Measurements from ENCODE around the gene CLN5.
"Not testable (repeated sequence)": the region's sequence is repeated elsewhere in the genome, so short reads cannot be mapped to it uniquely, and the experiment has no call there.

The CLN5 gene

GRCh38 chr13:76994281-76994680 is 2.4 kb downstream of the CLN5 start:
- Histone ChIP-seq H3K36me3 (ENCODE audit: control insufficient read depth, insufficient read depth, low read length) (peaks cover 10% of the 10 kb centered on the region), H3K27ac (ENCODE audit: insufficient read depth, low read depth, low read length, poor library complexity, severe bottlenecking) (no peak overlapping the region), H3K27me3 (ENCODE audit: control insufficient read depth, insufficient read depth, low read length, poor library complexity, severe bottlenecking) (peaks cover 8% of the 10 kb centered on the region), H3K9me3 (ENCODE audit: control insufficient read depth, low read length) (no peaks in the 10 kb centered on the region), H3K4me1 (ENCODE audit: control insufficient read depth, insufficient read depth, low read length) (peaks cover 6% of the 10 kb centered on the region), H3K4me3 (ENCODE audit: insufficient read depth, low read depth, low read length) (no peak overlapping the region)
- WGBS, 2 experiments: 92 to 95% methylated on average over 2 of the region's 3 CpGs

DNA sequence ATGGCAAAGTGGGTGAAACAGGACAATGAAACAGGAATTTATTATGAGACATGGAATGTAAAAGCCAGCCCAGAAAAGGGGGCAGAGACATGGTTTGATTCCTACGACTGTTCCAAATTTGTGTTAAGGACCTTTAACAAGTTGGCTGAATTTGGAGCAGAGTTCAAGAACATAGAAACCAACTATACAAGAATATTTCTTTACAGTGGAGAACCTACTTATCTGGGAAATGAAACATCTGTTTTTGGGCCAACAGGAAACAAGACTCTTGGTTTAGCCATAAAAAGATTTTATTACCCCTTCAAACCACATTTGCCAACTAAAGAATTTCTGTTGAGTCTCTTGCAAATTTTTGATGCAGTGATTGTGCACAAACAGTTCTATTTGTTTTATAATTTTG is 8.6 kb downstream of the CLN5 start:
- Histone ChIP-seq H3K4me1 (ENCODE audit: control insufficient read depth, insufficient read depth, low read length) (no peaks in the 10 kb centered on the region), H3K9me3 (ENCODE audit: control insufficient read depth, low read length) (no peaks in the 10 kb centered on the region), H3K27me3 (ENCODE audit: control insufficient read depth, insufficient read depth, low read length, poor library complexity, severe bottlenecking) (no peaks in the 10 kb centered on the region), H3K36me3 (ENCODE audit: control insufficient read depth, insufficient read depth, low read length) (peaks cover 11% of the 10 kb centered on the region), H3K27ac (ENCODE audit: insufficient read depth, low read depth, low read length, poor library complexity, severe bottlenecking) (no peak overlapping the region), H3K4me3 (ENCODE audit: insufficient read depth, low read depth, low read length) (no peak overlapping the region)
- WGBS, 2 experiments: 87 to 100% methylated on average over 1 of the region's 1 CpG

DNA sequence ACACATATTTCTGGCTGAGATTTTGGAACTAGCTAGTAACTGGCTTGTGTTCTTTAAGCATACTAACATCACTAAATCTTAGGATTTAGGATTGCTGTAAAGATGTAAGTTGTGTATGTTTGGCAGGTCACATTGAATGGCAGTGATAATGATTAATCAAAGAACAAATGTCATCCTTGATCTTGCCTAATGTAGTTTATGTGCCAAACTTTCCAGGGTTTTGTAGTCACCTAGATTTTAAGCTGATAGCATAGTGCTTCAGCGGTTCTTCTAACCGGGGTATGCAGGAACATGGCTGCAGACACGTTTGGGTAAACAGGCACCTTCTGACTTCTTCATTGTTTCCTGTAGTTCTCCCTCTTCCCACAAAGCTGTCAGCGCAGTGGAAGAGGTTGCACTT is 9.7 kb downstream of the CLN5 start:
- Histone ChIP-seq H3K36me3 (ENCODE audit: control insufficient read depth, insufficient read depth, low read length) (peaks cover 9% of the 10 kb centered on the region), H3K27me3 (ENCODE audit: control insufficient read depth, insufficient read depth, low read length, poor library complexity, severe bottlenecking) (no peaks in the 10 kb centered on the region), H3K9me3 (ENCODE audit: control insufficient read depth, low read length) (no peaks in the 10 kb centered on the region), H3K4me3 (ENCODE audit: insufficient read depth, low read depth, low read length) (no peak overlapping the region), H3K27ac (ENCODE audit: insufficient read depth, low read depth, low read length, poor library complexity, severe bottlenecking) (no peak overlapping the region), H3K4me1 (ENCODE audit: control insufficient read depth, insufficient read depth, low read length) (no peaks in the 10 kb centered on the region)
- 89 to 93% methylated on average over 4 of the region's 4 CpGs for WGBS, 2 experiments

DNA sequence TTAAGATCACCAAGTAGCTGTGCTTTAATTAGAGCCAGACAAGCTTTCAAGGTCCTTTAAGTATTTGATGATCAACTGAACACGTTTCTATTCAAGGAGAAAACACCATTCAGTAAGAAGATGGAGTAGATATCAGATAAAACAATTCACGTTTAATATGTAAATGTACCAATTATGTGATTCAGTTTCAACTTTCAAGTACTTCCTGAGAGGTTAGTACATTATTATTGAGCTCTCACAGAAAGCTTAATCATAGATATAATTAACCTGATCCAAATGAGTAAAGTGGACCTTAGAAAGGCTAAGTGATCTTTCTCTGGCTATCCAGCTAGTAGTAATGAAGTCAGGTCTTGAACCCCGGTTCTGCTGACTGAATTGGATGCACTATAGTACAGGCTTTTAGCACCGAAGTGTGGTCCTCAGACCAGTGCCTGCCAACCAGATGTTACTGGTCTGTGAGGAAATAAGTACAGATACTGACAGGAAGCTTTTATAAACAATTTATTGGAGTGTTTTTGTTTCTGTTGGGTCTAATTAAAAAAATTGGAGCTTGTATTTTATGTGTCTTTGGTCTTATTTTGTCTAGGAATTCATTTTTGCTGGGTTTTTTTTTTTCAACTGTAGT is 10.2 kb downstream of the CLN5 start:
- 86 to 94% methylated on average over 3 to 4 of the region's 4 CpGs for WGBS, 2 experiments
- Histone ChIP-seq H3K27me3 (ENCODE audit: control insufficient read depth, insufficient read depth, low read length, poor library complexity, severe bottlenecking) (no peaks in the 10 kb centered on the region), H3K4me3 (ENCODE audit: insufficient read depth, low read depth, low read length) (no peak overlapping the region), H3K27ac (ENCODE audit: insufficient read depth, low read depth, low read length, poor library complexity, severe bottlenecking) (no peak overlapping the region), H3K4me1 (ENCODE audit: control insufficient read depth, insufficient read depth, low read length) (no peaks in the 10 kb centered on the region), H3K36me3 (ENCODE audit: control insufficient read depth, insufficient read depth, low read length) (peaks cover 4% of the 10 kb centered on the region), H3K9me3 (ENCODE audit: control insufficient read depth, low read length) (no peaks in the 10 kb centered on the region)

- Histone ChIP-seq H3K9me3 (ENCODE audit: control insufficient read depth, low read length) (no peaks in the 10 kb centered on the region), H3K27ac (ENCODE audit: insufficient read depth, low read depth, low read length, poor library complexity, severe bottlenecking) (no peak overlapping the region), H3K36me3 (ENCODE audit: control insufficient read depth, insufficient read depth, low read length) (peaks cover 4% of the 10 kb centered on the region), H3K4me1 (ENCODE audit: control insufficient read depth, insufficient read depth, low read length) (no peaks in the 10 kb centered on the region), H3K27me3 (ENCODE audit: control insufficient read depth, insufficient read depth, low read length, poor library complexity, severe bottlenecking) (no peaks in the 10 kb centered on the region), H3K4me3 (ENCODE audit: insufficient read depth, low read depth, low read length) (no peak overlapping the region)
- WGBS, 2 experiments: 79 to 80% methylated on average over 7 of the region's 7 CpGs
Measured at GRCh38 chr13:77002590-77003190, 10.8 kb downstream of the CLN5 start.

DNA sequence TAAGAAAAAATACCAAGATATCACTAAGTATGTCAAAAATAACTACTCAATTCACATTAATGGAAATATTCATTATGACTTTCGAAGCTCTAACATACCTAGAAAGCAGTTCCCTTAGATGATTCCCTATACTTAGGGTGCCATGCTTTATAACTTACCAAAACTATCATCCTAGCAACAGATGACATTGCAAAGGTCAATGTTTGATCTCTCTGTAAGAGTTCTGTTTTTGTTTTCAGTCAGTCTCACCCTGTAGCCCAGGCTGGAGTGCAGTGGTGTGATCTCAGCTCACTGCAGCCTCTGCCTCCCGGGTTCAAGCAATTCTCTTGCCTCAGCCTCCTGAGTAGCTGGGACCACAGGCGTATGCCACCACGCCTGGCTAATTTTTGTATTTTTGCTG is 16.5 kb downstream of the CLN5 start:
- peaks cover 19% of the 10 kb centered on the region for H3K36me3 ChIP-seq (ENCODE audit: control insufficient read depth, insufficient read depth, low read length)
- H3K27ac ChIP-seq (ENCODE audit: insufficient read depth, low read depth, low read length, poor library complexity, severe bottlenecking): not testable (repeated sequence)
- WGBS, 2 experiments: 86 to 96% methylated on average over 4 of the region's 4 CpGs

GRCh38 chr13:77009011-77009410 is 17.1 kb downstream of the CLN5 start:
- Histone ChIP-seq H3K27ac (ENCODE audit: insufficient read depth, low read depth, low read length, poor library complexity, severe bottlenecking) (no peak overlapping the region), H3K36me3 (ENCODE audit: control insufficient read depth, insufficient read depth, low read length) (peaks cover 25% of the 10 kb centered on the region), H3K4me1 (ENCODE audit: control insufficient read depth, insufficient read depth, low read length) (no peaks in the 10 kb centered on the region), H3K4me3 (ENCODE audit: insufficient read depth, low read depth, low read length) (no peak overlapping the region), H3K27me3 (ENCODE audit: control insufficient read depth, insufficient read depth, low read length, poor library complexity, severe bottlenecking) (no peaks in the 10 kb centered on the region), H3K9me3 (ENCODE audit: control insufficient read depth, low read length) (no peaks in the 10 kb centered on the region)
- WGBS, 2 experiments: 98 to 99% methylated on average over 2 of the region's 2 CpGs

More for the DNA sequence above, 16.5 kb downstream of the CLN5 start:
- H3K4me1 ChIP-seq (ENCODE audit: control insufficient read depth, insufficient read depth, low read length); H3K27me3 ChIP-seq (ENCODE audit: control insufficient read depth, insufficient read depth, low read length, poor library complexity, severe bottlenecking); H3K4me3 ChIP-seq (ENCODE audit: insufficient read depth, low read depth, low read length); H3K9me3 ChIP-seq (ENCODE audit: control insufficient read depth, low read length): not testable (repeated sequence)

DNA sequence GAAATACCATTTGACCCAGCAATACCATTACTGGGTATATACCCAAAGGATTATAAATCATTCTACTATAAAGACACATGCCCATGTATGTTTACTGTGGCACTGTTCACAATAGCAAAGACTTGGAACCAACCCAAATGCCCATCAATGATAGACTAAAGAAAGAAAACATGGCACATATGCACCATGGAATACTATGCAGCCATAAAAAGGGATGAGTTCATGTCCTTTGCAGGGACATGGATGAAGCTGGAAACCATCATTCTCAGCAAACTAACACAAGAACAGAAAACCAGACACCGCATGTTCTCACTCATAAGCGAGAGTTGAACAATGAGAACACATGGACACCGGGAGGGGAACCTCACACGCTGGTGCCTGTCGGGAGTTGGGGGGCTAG is 17.8 kb downstream of the CLN5 start:
- 93 to 98% methylated on average over 5 of the region's 5 CpGs for WGBS, 2 experiments
- H3K4me3 ChIP-seq (ENCODE audit: insufficient read depth, low read depth, low read length); H3K27me3 ChIP-seq (ENCODE audit: control insufficient read depth, insufficient read depth, low read length, poor library complexity, severe bottlenecking); H3K27ac ChIP-seq (ENCODE audit: insufficient read depth, low read depth, low read length, poor library complexity, severe bottlenecking); H3K9me3 ChIP-seq (ENCODE audit: control insufficient read depth, low read length); H3K4me1 ChIP-seq (ENCODE audit: control insufficient read depth, insufficient read depth, low read length): not testable (repeated sequence)
- H3K36me3 ChIP-seq (ENCODE audit: control insufficient read depth, insufficient read depth, low read length): peaks cover 32% of the 10 kb centered on the region

DNA sequence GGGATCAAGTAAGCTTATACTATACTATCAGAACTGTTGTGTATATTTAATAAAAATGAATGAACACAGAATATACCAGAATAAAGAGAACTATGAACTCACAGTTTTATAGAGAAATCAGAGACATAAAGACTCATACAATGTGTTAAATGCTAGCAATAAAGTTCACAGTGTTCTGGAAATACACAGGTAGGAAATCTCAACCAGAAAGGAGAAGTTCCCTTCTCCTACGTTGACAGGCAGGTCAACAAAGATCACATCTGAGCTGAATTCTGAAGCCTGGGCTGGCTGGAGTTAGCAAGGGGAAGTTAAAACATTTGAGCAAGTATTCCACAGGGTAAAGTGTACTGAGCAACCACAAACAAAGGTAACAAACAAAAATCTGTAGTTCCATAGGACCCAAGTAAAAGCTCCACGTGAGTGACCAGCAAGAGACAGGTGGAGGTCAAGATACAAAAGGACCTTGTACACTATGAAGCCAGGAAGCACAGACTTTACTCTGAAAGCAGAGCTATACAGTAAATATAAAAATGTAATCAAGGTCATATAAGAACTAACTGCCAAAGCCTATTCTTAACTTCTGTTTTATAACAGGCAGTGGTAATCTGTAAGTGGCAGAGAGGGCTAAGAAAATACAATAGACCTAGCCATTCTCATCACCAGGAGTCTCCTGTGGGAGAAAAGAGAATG is 22.1 kb downstream of the CLN5 start:
- H3K4me1 ChIP-seq (ENCODE audit: control insufficient read depth, insufficient read depth, low read length): no peaks in the 10 kb centered on the region
- H3K27me3 ChIP-seq (ENCODE audit: control insufficient read depth, insufficient read depth, low read length, poor library complexity, severe bottlenecking): no peaks in the 10 kb centered on the region
- no peaks in the 10 kb centered on the region for H3K9me3 ChIP-seq (ENCODE audit: control insufficient read depth, low read length)
- peaks cover 49% of the 10 kb centered on the region for H3K36me3 ChIP-seq (ENCODE audit: control insufficient read depth, insufficient read depth, low read length)
- H3K27ac ChIP-seq (ENCODE audit: insufficient read depth, low read depth, low read length, poor library complexity, severe bottlenecking): no peak overlapping the region
- WGBS, 2 experiments: 93 to 98% methylated on average over 2 of the region's 2 CpGs
- H3K4me3 ChIP-seq (ENCODE audit: insufficient read depth, low read depth, low read length): no peak overlapping the region

DNA sequence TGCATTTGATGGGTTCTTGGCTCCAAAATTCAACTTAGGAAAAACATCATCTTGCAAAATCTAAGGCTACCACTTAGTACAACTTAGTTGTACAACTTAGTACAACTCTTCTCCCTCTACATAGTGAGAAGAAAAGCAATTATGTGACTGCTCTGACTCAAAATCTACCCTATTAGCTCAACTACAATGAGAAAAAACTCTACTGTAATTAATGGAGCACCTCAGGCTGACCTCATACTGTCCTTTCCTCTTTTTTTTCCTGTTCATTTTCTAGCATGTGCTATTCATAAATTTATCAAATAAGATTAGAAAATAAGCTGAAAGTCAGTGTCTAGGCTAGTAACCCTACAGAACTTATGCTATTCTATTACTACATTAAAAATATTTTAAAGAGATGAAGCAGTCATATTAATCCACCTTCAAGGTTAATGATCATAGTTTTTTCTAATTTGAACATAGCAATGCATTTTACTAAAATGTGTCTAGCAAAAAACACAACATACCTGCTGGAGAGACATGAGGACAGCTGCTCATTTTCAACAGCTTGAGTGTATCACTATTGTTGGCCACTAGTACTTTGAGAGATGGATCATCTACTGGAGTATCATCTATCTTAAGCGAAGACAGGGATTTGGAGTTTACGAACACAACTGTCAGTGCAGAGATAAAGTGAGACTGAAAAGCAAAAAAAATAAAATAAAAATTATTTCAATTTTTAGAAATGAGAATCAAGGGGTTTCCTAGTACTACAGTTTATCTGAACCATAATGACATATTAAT is 23.2 kb downstream of the CLN5 start:
- no peaks in the 10 kb centered on the region for H3K4me1 ChIP-seq (ENCODE audit: control insufficient read depth, insufficient read depth, low read length)
- WGBS, 2 experiments: 90 to 100% methylated on average over 2 of the region's 2 CpGs
- H3K36me3 ChIP-seq (ENCODE audit: control insufficient read depth, insufficient read depth, low read length): peaks cover 49% of the 10 kb centered on the region
- H3K27me3 ChIP-seq (ENCODE audit: control insufficient read depth, insufficient read depth, low read length, poor library complexity, severe bottlenecking): no peaks in the 10 kb centered on the region
- H3K27ac ChIP-seq (ENCODE audit: insufficient read depth, low read depth, low read length, poor library complexity, severe bottlenecking): no peak overlapping the region
- no peaks in the 10 kb centered on the region for H3K9me3 ChIP-seq (ENCODE audit: control insufficient read depth, low read length)
- no peak overlapping the region for H3K4me3 ChIP-seq (ENCODE audit: insufficient read depth, low read depth, low read length)

Data from ectodermal cell (in vitro differentiated cells).